Erythroblast (primary cell): ENCODE data around the gene GFY.

Source experiments
- GATA1 ChIP-seq: IDR thresholded peaks from 2 replicates; pipeline ENCODE4 v1.6.1; 2011; ENCODE audit warnings: low read depth, mild to moderate bottlenecking, control low read depth, low read length, moderate library complexity
- POLR2A ChIP-seq: IDR thresholded peaks from 2 replicates; pipeline ENCODE4 v1.6.1; 2011; ENCODE audit warnings: mild to moderate bottlenecking, low read length

GRCh38 chr19:49418511-49418910, 6.7 kb upstream of the GFY start:
- no peak for TF ChIP-seq POLR2A
- TF ChIP-seq GATA1 = no peak
